GM23248 (cell line): Measurements from ENCODE around the gene SWAP70. TPM values are rescaled to one million over a fixed set of nuclear protein-coding genes. Genes with fewer than 3 reads are reported as not detected.

Source experiments
- DNase-seq: peaks from one replicate; pipeline ENCODE4 v3.0.0-alpha.2; 2015
- H2AFZ ChIP-seq: fragments of 200-600 bp; sonication (generic); 2 replicates; pipeline ENCODE4 v1.6.1; 2016; ENCODE audit warnings: antibody characterized with exemption
- H3F3A ChIP-seq: fragments of 200-600 bp; sonication (generic); 2 replicates; pipeline ENCODE4 v1.6.1; 2016; ENCODE audit warnings: mild to moderate bottlenecking, antibody characterized with exemption, mixed run types; ENCODE audit not compliant: insufficient read depth
- H3K27ac ChIP-seq: fragments of 200-600 bp; sonication (generic); 2 replicates; pipeline ENCODE4 v1.5.1; 2016; ENCODE audit warnings: mild to moderate bottlenecking
- H3K27me3 ChIP-seq: fragments of 200-600 bp; sonication (generic); replicated peaks from 2 replicates; pipeline ENCODE4 v1.6.1; 2016; ENCODE audit warnings: mild to moderate bottlenecking; ENCODE audit not compliant: insufficient read depth
- H3K36me3 ChIP-seq: fragments of 200-600 bp; sonication (generic); 2 replicates; pipeline ENCODE4 v1.6.1; 2016; ENCODE audit warnings: low read depth, mild to moderate bottlenecking
- H3K4me1 ChIP-seq: fragments of 200-600 bp; sonication (generic); 2 replicates; pipeline ENCODE4 v1.6.1; 2016; ENCODE audit warnings: mild to moderate bottlenecking; ENCODE audit not compliant: insufficient read depth
- H3K4me2 ChIP-seq: fragments of 200-600 bp; sonication (generic); one replicate; pipeline ENCODE4 v1.6.1; 2016; ENCODE audit warnings: mild to moderate bottlenecking; ENCODE audit not compliant: unreplicated experiment
- H3K4me3 ChIP-seq: fragments of 200-600 bp; sonication (generic); 2 replicates; pipeline ENCODE4 v1.5.1; 2016; ENCODE audit warnings: mild to moderate bottlenecking
- H3K79me2 ChIP-seq: fragments of 200-600 bp; sonication (generic); 2 replicates; pipeline ENCODE4 v1.6.1; 2016; ENCODE audit warnings: mild to moderate bottlenecking; ENCODE audit not compliant: insufficient read depth
- H3K9ac ChIP-seq: fragments of 200-600 bp; sonication (generic); 2 replicates; pipeline ENCODE4 v1.6.1; 2016; ENCODE audit warnings: mild to moderate bottlenecking
- H3K9me2 ChIP-seq: fragments of 200-600 bp; sonication (generic); 2 replicates; pipeline ENCODE4 v1.6.1; 2016; ENCODE audit warnings: mixed run types, mild to moderate bottlenecking, moderate library complexity; ENCODE audit not compliant: insufficient read depth
- H3K9me3 ChIP-seq: fragments of 200-600 bp; sonication (generic); one replicate; pipeline ENCODE4 v1.6.1; 2017; ENCODE audit warnings: low read depth
- H4K20me1 ChIP-seq: fragments of 200-600 bp; sonication (generic); 2 replicates; pipeline ENCODE4 v1.6.0; 2016; ENCODE audit not compliant: insufficient read depth
- EZH2 ChIP-seq: fragments of 200-600 bp; sonication (generic); IDR thresholded peaks from 2 replicates; pipeline ENCODE4 v1.6.1; 2018; ENCODE audit warnings: antibody characterized with exemption, mild to moderate bottlenecking; ENCODE audit not compliant: insufficient read depth, poor library complexity, severe bottlenecking
- EZH2phosphoT487 ChIP-seq: fragments of 200-600 bp; sonication (generic); IDR thresholded peaks from 2 replicates; pipeline ENCODE4 v1.6.1; 2018; ENCODE audit warnings: antibody characterized with exemption, moderate library complexity, mild to moderate bottlenecking, low read depth; ENCODE audit not compliant: insufficient read depth
- WGBS, 2 experiments: methylation state at CpG; one replicate each; pipeline ENCODE4 v1.1.6; 2015 to 2017; ENCODE audit warnings: low lambda C conversion rate in 2 of 2, low coverage in 1 of 2; ENCODE audit errors: missing lambda C conversion rate in 2 of 2; 5-methylcytosine and 5-hydroxymethylcytosine counted together
- in situ Hi-C: fragments of 300-500 bp; cut with MboI; formaldehyde crosslinking; loops from 2 replicates; pipeline ENCODE4 v1.15.0; 2020
- polyA plus RNA-seq: library from polyadenylated mRNA; unstranded; fragments of >200 nt; fragmentation: Nextera tagmentation; extraction: Ambion mirVana; gene quantifications from 2 replicates; pipeline ENCODE4 v1.2.1, GENCODE V29; 2016
- total RNA-seq: library from RNA; depleted of rRNA; stranded (reverse); fragments of >200 nt; shearing (Covaris generic); gene quantifications from 2 replicates; pipeline ENCODE4 v1.2.3, GENCODE V29; 2014; rRNA removed

SWAP70 gene
- total and polyA plus RNA-seq, 2 experiments from 2014 or later: 46.4 to 73.3 TPM

DNA sequence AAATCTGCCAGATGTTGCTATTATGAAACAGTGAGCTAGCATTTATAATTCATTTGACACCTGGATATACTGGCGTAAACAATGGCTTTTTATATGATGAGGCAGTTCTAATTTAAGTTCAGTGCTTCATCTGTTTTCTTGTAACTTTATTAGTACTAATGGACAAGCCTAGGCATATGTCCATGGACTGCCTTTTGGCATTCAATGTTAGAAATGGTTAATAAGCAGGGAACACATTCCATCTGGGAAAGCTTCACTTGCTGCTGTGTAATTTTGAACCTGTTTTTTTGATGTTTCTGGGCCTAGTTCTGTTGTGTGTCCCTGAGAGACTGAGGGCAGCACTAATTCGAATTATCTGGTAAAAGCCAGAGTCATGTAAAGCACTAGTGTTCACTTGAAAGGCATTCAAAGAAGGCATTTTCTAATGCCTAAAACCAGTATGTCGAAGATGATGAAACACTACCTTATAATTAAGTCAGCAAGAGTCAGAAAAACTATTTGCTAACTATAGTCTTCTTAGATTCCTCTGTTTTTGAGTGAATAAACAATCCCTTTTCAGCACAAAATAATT lies 138.5 kb downstream of the SWAP70 start:
- peak overlapping the region; percentile 47 for H3K4me2 ChIP-seq
- no peak overlapping the region for H2AFZ ChIP-seq
- peak; percentile 90 for DNase-seq

More for the DNA sequence above, 138.5 kb downstream of the SWAP70 start:
- peaks cover 57% of the 10 kb centered on the region for H3K4me1 ChIP-seq
- no peaks in the 10 kb centered on the region; the same call in 1 of the 2 replicates for H3K9me2 ChIP-seq
- in situ Hi-C loops: no loop called here
- H3F3A ChIP-seq: peaks cover 53% of the 10 kb centered on the region
- no peaks in the 10 kb centered on the region for H3K9me3 ChIP-seq
- no peak overlapping the region for H3K4me3 ChIP-seq
- H3K9ac ChIP-seq: peak overlapping the region; percentile 55
- peak overlapping the region; percentile 90 for H3K27ac ChIP-seq
- TF ChIP-seq EZH2 (no peak), EZH2phosphoT487 (no peak)
- no peaks in the 10 kb centered on the region for H4K20me1 ChIP-seq
- H3K36me3 ChIP-seq: peaks cover 13% of the 10 kb centered on the region
- WGBS, 2 experiments: 1 to 6% methylated on average over 3 of the region's 3 CpGs
- H3K79me2 ChIP-seq: no peaks in the 10 kb centered on the region
- no peaks in the 10 kb centered on the region for H3K27me3 ChIP-seq

Other genes with a start within 250 kb of the SWAP70 start
- gene ZNF143, start 203.1 kb upstream of the SWAP70 start, total RNA-seq: 5.3 and 20.5 TPM in 2 replicates
- gene ZNF143, start 203.1 kb upstream of the SWAP70 start, polyA plus RNA-seq: 13.6 and 16.7 TPM in 2 replicates
- 28.1 and 35.2 TPM in 2 replicates for gene WEE1, start 90.4 kb upstream of the SWAP70 start, total RNA-seq
- 11.8 and 13.1 TPM in 2 replicates for gene WEE1, start 90.4 kb upstream of the SWAP70 start, polyA plus RNA-seq